Aorta (tissue), 5 donors: ENCODE data around the gene ZNF804A. TPM values are rescaled to one million over a fixed set of nuclear protein-coding genes. Genes with fewer than 3 reads are reported as not detected.

Experiments
- ATAC-seq: fragments of 200-7000 bp; cut with Tn5 transposase; one replicate; pipeline ENCODE4 v1.9.1; 2022; ENCODE audit warnings: moderate library complexity; ENCODE audit not compliant: low FRiP score
- DNase-seq, 2 donors: peaks; one replicate each; pipeline ENCODE4 v3.0.0-alpha.2; 2020
- H3K27ac ChIP-seq, 2 donors: one replicate each; pipeline ENCODE4 v1.5.1; 2013; ENCODE audit warnings: low read length in 2 of 2, mild to moderate bottlenecking in 2 of 2, moderate library complexity in 2 of 2, control low read depth in 1 of 2, inconsistent platforms in 1 of 2, low read depth in 1 of 2
- H3K27me3 ChIP-seq, 2 donors: one replicate each; pipeline ENCODE4 v1.6.1; 2013; ENCODE audit warnings: control low read depth in 1 of 2, low read length in 1 of 2, mild to moderate bottlenecking in 1 of 2, moderate library complexity in 1 of 2; ENCODE audit not compliant: insufficient read depth in 2 of 2, control insufficient read depth in 1 of 2
- H3K36me3 ChIP-seq, 2 donors: one replicate each; pipeline ENCODE4 v1.6.1; 2013; ENCODE audit warnings: control low read depth in 1 of 2, low read length in 1 of 2, mild to moderate bottlenecking in 1 of 2; ENCODE audit not compliant: insufficient read depth in 2 of 2, control insufficient read depth in 1 of 2
- H3K4me1 ChIP-seq, 2 donors: one replicate each; pipeline ENCODE4 v1.6.1; 2013; ENCODE audit warnings: low read length in 2 of 2, control low read depth in 1 of 2, mild to moderate bottlenecking in 1 of 2, moderate library complexity in 1 of 2; ENCODE audit not compliant: insufficient read depth in 2 of 2, control insufficient read depth in 1 of 2
- H3K4me3 ChIP-seq, 2 donors: one replicate each; pipeline ENCODE4 v1.5.1; 2013; ENCODE audit warnings: low read length in 2 of 2, control low read depth in 1 of 2, mild to moderate bottlenecking in 1 of 2
- H3K9me3 ChIP-seq: one replicate; pipeline ENCODE4 v1.6.1; 2013; ENCODE audit warnings: mild to moderate bottlenecking, low read length; ENCODE audit not compliant: control insufficient read depth
- WGBS, 2 donors: extraction: QIAGEN DNeasy Blood & Tissue Kit; methylation state at CpG; one replicate each; pipeline ENCODE4 v1.1.7; 2013; 5-methylcytosine and 5-hydroxymethylcytosine counted together
- intact Hi-C, 2 donors: fragments of 100-400 bp; cut with DNase I; formaldehyde crosslinking; loops; one replicate each; pipeline versions ENCODE4 v1.14.2 to v1.15.0; 2022
- polyA plus RNA-seq, 2 donors: library from polyadenylated mRNA; stranded (reverse); fragments of 200-250 nt; gene quantifications; one replicate each; pipeline ENCODE4 v1.2.3, GENCODE V29; 2013
- total RNA-seq, 2 donors: library from RNA; stranded (reverse); fragmentation: NEBNext Ultra II Directional; extraction: Animal tissue kit (Norgen Biotek cat#: 25700); gene quantifications; one replicate each; pipeline ENCODE4 v1.2.1, GENCODE V29; 2021
- donor health status: healthy with polysubstance abuse.
- donor health status: Bipolar disorder and iron deficiency.
- donor health status: DM: no; HTN: no; CAD: no.
- donor health status: DM: no; HTN: no; CAD: no.
- donor health status: DM: yes; HTN: yes; CAD: no.

Gene ZNF804A
- total and polyA plus RNA-seq, 4 donors: 0.23 to 0.33 TPM; not detected in 2

- H3K27ac ChIP-seq: no peak overlapping the region
- 1% methylated on average over 19 of the region's 19 CpGs for WGBS, 2 donors
- ATAC-seq (no peak), DNase-seq (no peak)
- intact Hi-C loops: no loop called here
- H3K27me3 ChIP-seq: no peaks in the 10 kb centered on the region
- H3K36me3 ChIP-seq: no peaks in the 10 kb centered on the region
- H3K9me3 ChIP-seq: no peaks in the 10 kb centered on the region
- no peaks in the 10 kb centered on the region for H3K4me1 ChIP-seq
- H3K4me3 ChIP-seq: peak overlapping the region; percentile 67 to 71
Observed at GRCh38 chr2:184598002-184598315, 370 bp upstream of the ZNF804A start.

- DNase-seq (peak in 1 of 2 donors; percentile 47), ATAC-seq (peak; percentile 53)
- Histone ChIP-seq H3K4me3 (peak overlapping the region; percentile 67 to 71), H3K4me1 (no peaks in the 10 kb centered on the region), H3K36me3 (no peaks in the 10 kb centered on the region), H3K27me3 (no peaks in the 10 kb centered on the region), H3K27ac (no peak overlapping the region), H3K9me3 (no peaks in the 10 kb centered on the region)
- 44 to 45% methylated on average over 7 of the region's 7 CpGs for WGBS, 2 donors
- intact Hi-C loops: no loop called here
Observed at GRCh38 chr2:184599054-184599871, 934 bp downstream of the ZNF804A start.

GRCh38 chr2:184599872-184600222 is 1.5 kb downstream of the ZNF804A start:
- Histone ChIP-seq H3K4me1 (no peaks in the 10 kb centered on the region), H3K27me3 (no peaks in the 10 kb centered on the region), H3K9me3 (no peaks in the 10 kb centered on the region), H3K36me3 (no peaks in the 10 kb centered on the region), H3K4me3 (no peak overlapping the region), H3K27ac (no peak overlapping the region)
- ATAC-seq: no peak
- 64 to 69% methylated on average over 2 of the region's 2 CpGs for WGBS, 2 donors
- DNase-seq: no peak
- intact Hi-C loops: no loop called here

GRCh38 chr2:184602734-184603133 is 4.4 kb downstream of the ZNF804A start:
- Histone ChIP-seq H3K27ac (no peak overlapping the region), H3K27me3 (no peaks in the 10 kb centered on the region)
- WGBS, 2 donors: 90 to 94% methylated on average over 3 of the region's 3 CpGs

GRCh38 chr2:184610891-184611290 is 12.6 kb downstream of the ZNF804A start:
- Histone ChIP-seq H3K4me1 (no peaks in the 10 kb centered on the region), H3K27ac (no peak overlapping the region), H3K9me3 (no peaks in the 10 kb centered on the region), H3K36me3 (no peaks in the 10 kb centered on the region), H3K4me3 (no peak overlapping the region), H3K27me3 (no peaks in the 10 kb centered on the region)
- intact Hi-C loops: no loop called here
- no peak for ATAC-seq
- DNase-seq: no peak

More at GRCh38 chr2:184602734-184603133, 4.4 kb downstream of the ZNF804A start:
- no peaks in the 10 kb centered on the region for H3K4me1 ChIP-seq
- no peak overlapping the region for H3K4me3 ChIP-seq
- no peak for DNase-seq
- H3K9me3 ChIP-seq: no peaks in the 10 kb centered on the region
- intact Hi-C loops: no loop called here
- no peaks in the 10 kb centered on the region for H3K36me3 ChIP-seq
- no peak for ATAC-seq

- no peaks in the 10 kb centered on the region for H3K9me3 ChIP-seq
- H3K36me3 ChIP-seq: no peaks in the 10 kb centered on the region
- H3K27ac ChIP-seq: no peak overlapping the region
- ATAC-seq (no peak), DNase-seq (no peak)
- 33 to 35% methylated on average over 2 of the region's 2 CpGs for WGBS, 2 donors
- no peak overlapping the region for H3K4me3 ChIP-seq
- H3K27me3 ChIP-seq: no peaks in the 10 kb centered on the region
- H3K4me1 ChIP-seq: no peaks in the 10 kb centered on the region
- intact Hi-C loops: no loop called here
Observed at GRCh38 chr2:184611361-184612085, 13.2 kb downstream of the ZNF804A start.

GRCh38 chr2:184620367-184620766 is 22.0 kb downstream of the ZNF804A start:
- Histone ChIP-seq H3K4me1 (no peaks in the 10 kb centered on the region), H3K27me3 (no peaks in the 10 kb centered on the region), H3K9me3 (no peaks in the 10 kb centered on the region), H3K4me3 (no peak overlapping the region), H3K36me3 (no peaks in the 10 kb centered on the region), H3K27ac (no peak overlapping the region)
- intact Hi-C loops: no loop called here
- 41 to 44% methylated on average over 1 of the region's 1 CpG for WGBS, 2 donors
- DNase-seq (no peak), ATAC-seq (no peak)

- intact Hi-C loops: no loop called here
- no peaks in the 10 kb centered on the region for H3K36me3 ChIP-seq
- no peak overlapping the region for H3K4me3 ChIP-seq
- ATAC-seq (no peak), DNase-seq (no peak)
- no peak overlapping the region for H3K27ac ChIP-seq
- no peaks in the 10 kb centered on the region for H3K9me3 ChIP-seq
- no peaks in the 10 kb centered on the region for H3K27me3 ChIP-seq
- no peaks in the 10 kb centered on the region for H3K4me1 ChIP-seq
Observed at GRCh38 chr2:184624311-184624710, 26.0 kb downstream of the ZNF804A start.

GRCh38 chr2:184628051-184628450 is 29.7 kb downstream of the ZNF804A start:
- H3K4me1 ChIP-seq: no peaks in the 10 kb centered on the region
- H3K27me3 ChIP-seq: no peaks in the 10 kb centered on the region
- H3K9me3 ChIP-seq: no peaks in the 10 kb centered on the region
- H3K27ac ChIP-seq: no peak overlapping the region
- ATAC-seq (no peak), DNase-seq (no peak)
- H3K4me3 ChIP-seq: no peak overlapping the region
- intact Hi-C loops: no loop called here
- H3K36me3 ChIP-seq: no peaks in the 10 kb centered on the region
- WGBS, 2 donors: 94 to 95% methylated on average over 7 of the region's 7 CpGs
